Measurements from ENCODE around the gene CXCL13.

GRCh38 chr4:77617203-77617602 lies 11.6 kb downstream of the CXCL13 start:
- no peak for TF ChIP-seq CTCF (IDR thresholded peaks at IDR 0.05; ENCODE audit: borderline replicate concordance, extremely low read depth, low read length, poor library complexity, severe bottlenecking)
- no peak for TF ChIP-seq EZH2 (IDR thresholded peaks at IDR 0.05; ENCODE audit: borderline replicate concordance, low read depth, low read length, severe bottlenecking)
